HG03095 (cell line): ENCODE results near the gene HIRA.
"Not testable (repeated sequence)": the region's sequence is repeated elsewhere in the genome, so short reads cannot be mapped to it uniquely, and the experiment has no call there.

Experiments
- ATAC-seq: cut with Tn5 transposase; IDR thresholded peaks from one replicate; pipeline ENCODE4 v1.9.1; 2021; ENCODE audit warnings: moderate library complexity; ENCODE audit not compliant: unreplicated experiment

HIRA gene

DNA sequence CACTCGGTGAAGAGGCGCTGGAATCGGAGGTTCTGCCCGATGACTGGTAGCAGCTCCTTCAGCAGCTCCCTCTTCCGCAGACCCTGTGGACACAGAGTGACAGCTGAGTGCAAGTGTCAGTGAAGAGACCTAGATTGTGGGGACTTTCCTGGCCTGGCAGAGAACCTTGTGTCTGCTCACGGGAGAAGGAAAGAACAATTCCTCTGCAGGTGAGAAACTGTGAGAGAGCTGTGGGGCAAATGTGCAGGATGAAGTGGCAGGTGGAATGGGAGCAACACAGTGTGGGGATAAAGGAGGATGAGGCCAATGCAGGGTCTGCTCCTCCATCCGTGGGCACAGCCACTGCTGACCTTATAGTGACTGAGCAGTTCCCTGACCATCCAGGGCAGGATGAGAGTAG, 100.1 kb downstream of the HIRA start:
- ATAC-seq = no peak

DNA sequence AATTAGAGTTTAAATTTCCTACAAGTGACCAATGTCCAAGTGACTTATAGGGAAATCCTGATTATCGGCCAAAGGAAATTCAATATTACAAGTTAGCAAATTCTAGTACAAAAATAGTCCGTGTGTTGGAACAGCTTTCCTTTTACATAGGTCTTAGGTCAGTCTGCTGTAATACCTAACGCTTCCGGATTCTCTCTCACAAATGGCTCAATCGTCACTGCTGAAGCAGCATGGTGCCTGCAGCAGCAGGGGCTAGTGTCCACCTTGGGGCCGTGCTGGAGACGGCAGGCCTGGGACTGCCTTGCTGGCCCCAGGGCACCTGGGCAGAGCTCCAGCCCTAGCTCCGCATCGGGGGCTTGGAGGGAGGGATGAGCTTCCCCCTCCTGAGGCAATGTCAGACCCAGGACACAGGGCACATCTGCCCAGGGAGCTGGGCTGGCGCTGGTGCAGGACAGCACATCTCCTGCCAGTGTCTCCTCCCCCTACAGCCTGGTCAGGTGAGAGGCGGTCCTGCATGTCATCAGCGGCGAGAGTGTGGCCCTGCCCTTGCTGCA, 100.6 kb downstream of the HIRA start:
- no peak for ATAC-seq

- not testable (repeated sequence) for ATAC-seq
Measured at GRCh38 chr22:19330205-19330604, 101.3 kb downstream of the HIRA start.

- ATAC-seq = no peak
Measured at GRCh38 chr22:19329454-19329853, 102.1 kb downstream of the HIRA start.

DNA sequence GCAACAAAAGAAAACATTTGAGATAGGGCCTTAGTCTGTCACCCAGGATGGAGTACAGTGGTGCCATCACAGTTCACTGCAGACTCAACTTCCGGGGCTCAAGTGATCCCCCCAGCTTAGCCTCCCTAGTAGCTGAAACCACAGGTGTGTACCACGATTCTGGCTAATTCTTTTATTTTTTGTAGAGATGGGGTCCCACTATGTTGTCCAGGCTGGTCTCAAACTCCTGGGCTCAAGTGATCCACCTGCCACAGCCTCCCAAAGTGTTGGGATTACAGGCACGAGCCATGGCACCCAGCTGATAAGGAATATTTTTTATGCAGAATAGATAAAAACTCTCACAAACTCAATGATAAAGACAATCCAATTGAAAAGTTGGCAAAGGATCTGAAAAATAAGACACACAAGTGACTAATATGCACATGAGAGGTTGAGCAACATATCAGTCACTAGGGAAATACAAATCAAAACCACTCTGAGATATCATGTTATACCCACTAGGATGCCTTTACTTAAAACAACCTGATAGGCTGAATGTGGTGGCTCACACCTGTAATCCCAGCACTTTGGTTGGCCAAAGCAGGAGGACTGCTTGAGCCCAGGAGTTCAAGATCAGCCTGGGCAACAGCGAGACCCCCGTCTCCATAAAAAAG, 106.1 kb downstream of the HIRA start:
- ATAC-seq = no peak

DNA sequence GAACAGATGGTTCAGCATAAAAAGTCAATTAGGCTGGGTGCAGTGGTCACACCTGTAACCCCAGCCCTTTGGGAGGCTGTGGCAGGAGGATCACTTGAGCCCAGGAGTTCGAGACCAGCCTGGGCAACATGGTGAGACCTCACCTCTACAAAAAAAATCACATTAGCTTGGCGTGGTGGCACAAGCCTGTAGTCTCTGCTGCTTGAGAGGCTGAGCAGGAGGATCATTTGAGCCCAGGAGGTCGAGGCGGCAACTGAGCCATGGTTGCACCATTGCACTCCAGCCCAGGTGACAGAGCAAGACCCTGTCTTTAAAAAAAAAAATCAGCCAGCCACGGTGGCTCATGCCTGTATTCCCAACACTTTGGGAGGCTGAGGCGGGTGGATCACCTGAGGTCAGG, 108.1 kb downstream of the HIRA start:
- not testable (repeated sequence) for ATAC-seq

DNA sequence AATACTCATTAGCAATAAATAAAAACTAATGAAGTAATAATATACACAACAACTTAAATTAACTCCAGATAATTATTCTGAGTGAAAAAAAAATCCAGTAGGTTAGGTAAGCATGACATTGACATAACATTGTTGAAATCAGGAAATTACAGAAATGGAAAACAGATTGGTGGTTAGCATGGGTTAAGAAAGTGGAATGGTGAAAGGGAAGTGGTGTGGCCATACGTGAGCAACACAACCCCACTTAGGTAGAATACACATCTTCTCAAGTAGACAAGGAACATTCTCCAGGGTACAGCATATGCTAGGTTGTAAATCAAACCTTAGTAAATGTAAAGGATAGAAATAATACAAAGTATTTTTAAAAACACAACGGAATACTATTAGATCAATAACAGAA, 109.8 kb downstream of the HIRA start:
- ATAC-seq = no peak

DNA sequence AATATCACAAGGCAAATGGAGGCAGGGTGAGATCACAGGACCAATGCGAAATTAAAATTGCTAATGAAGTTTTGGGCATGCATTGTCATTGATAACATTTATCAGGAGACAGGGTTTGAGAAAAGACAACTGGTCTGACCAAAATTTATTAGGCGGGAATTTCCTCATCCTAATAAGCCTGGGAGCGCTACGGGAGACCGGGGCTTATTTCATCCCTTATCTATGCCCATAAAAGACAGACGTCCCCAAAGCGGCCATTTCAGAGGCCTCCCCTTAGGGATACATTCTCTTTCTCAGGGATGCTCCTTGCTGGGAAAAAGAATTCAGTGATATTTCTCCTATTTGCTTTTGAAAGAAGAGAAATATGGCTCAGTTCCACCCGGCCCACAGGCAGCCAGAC, 111.4 kb downstream of the HIRA start:
- not testable (repeated sequence) for ATAC-seq

DNA sequence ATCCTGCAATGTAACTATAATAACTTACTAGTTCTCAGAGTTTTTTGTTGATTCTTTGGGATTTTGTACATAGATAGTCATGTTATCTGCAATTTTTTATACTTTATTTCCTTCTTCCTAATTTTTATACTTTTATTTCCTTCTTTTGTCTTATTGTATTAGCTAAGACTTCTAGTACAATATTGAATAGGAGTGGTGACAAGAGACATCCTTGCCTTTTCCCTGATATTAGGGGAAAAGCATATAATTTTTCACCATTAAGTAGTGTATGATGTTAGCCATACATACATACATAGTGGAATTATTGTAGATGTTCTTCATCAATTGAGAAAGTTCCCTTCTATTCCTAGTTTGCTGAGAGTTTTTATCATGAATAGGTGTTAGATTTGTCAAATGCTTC, 112.3 kb downstream of the HIRA start:
- ATAC-seq = no peak

- ATAC-seq = no peak
Measured at GRCh38 chr22:19317865-19318264, 113.7 kb downstream of the HIRA start.

DNA sequence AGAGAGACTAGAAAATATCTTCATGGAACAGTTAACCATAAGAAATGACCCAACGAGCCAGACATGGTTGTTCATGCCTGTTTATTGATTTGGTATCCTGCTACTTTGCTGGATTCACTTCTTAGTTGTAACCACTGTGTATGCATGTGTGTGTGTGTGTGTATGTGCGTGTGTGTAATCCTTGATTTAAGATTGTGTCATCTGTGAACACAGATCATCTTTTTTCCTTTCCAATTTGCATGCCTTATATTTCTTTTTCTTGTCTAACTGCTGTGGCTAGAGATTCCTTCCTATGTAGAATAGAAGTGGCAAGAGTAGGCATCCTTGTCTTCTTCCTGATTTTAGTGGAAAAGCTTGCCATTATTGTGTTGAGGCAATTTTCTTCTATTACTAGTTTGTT, 123.7 kb downstream of the HIRA start:
- no peak for ATAC-seq

DNA sequence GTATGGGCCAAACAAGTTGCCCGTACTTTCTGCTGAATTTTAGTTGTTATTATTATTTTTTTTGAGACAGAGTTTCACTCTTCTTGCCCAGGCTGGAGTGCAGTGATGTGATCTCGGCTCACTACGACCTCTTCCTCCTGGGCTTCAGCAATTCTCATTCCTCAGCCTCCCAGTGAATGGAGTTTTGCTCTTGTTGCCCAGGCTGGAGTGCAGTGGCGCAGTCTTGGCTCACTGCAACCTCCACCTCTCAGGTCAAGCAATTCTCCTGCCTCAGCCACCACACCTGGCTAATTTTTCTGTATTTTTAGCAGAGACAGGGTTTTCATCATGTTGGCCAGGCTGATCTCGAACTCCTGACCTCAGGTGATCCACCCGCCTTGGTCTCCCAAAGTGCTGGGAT, 125.0 kb downstream of the HIRA start:
- ATAC-seq = not testable (repeated sequence)

GRCh38 chr22:19304547-19304946, 127.0 kb downstream of the HIRA start:
- no peak for ATAC-seq

GRCh38 chr22:19303785-19304184, 127.7 kb downstream of the HIRA start:
- no peak for ATAC-seq

DNA sequence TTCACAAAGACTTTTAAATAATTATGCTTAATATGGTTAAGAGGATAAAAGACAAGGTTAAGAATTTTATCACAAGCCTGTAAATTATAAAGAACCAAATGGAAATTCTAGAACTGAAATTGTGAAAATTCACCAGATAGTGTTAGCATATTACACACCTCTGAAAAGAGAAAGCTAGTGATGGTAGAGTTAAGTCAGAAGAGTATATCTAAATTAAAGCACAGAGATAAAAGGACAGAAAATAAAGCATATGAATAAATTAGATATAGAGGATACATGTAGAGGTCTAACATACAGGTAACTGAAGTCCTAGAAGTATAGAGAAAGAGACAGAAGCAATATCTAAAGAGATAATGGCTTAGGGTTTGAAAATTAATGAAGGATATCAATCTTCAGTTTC, 135.8 kb downstream of the HIRA start:
- no peak for ATAC-seq

DNA sequence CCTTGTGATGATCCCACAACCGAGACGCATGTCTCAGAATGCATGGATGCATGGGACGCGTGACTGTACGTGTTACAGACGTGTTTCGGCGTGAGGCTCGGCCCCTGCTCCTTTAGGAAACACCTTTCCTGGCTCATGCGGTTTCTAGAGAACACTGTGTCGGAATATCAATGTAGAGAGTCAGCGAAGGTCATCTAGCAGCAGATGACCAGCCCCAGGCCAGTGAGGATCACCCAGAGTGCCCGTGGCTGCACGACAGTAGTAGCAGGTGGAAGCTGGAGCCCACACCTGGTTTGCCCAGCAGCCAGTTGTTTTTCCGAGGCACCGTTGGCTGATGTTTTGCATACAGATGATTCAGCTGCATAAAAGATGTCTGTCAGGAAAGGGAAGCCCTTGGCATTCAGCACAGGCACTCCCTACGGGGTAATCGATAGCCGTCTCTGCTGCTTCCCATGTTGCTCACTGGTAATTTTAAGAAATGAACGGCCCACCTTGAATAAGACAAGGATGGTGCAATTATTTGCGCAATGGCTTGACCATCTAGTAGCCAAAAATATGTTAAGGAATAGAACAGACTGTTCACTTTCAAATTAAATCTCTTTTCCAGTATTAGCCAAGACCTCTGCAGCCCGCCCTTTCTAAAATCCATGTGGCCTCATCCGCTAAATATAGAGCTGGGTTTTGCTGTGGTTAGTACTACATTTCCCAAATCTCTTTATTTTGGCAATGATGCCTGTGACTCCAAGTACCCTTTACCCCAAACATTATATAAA, 138.9 kb downstream of the HIRA start:
- ATAC-seq = no peak

GRCh38 chr22:19291580-19292457, 139.7 kb downstream of the HIRA start, which contains the start of gene CLTCL1:
Gene CLTCL1 (minus strand): TSS chr22:19291719. CDS start chr22:19291641, 78 bp downstream.
- ATAC-seq = no peak

GRCh38 chr22:19291218-19291579, 140.3 kb downstream of the HIRA start:
- no peak for ATAC-seq

GRCh38 chr22:19290400-19291217, 140.9 kb downstream of the HIRA start:
- ATAC-seq = no peak

DNA sequence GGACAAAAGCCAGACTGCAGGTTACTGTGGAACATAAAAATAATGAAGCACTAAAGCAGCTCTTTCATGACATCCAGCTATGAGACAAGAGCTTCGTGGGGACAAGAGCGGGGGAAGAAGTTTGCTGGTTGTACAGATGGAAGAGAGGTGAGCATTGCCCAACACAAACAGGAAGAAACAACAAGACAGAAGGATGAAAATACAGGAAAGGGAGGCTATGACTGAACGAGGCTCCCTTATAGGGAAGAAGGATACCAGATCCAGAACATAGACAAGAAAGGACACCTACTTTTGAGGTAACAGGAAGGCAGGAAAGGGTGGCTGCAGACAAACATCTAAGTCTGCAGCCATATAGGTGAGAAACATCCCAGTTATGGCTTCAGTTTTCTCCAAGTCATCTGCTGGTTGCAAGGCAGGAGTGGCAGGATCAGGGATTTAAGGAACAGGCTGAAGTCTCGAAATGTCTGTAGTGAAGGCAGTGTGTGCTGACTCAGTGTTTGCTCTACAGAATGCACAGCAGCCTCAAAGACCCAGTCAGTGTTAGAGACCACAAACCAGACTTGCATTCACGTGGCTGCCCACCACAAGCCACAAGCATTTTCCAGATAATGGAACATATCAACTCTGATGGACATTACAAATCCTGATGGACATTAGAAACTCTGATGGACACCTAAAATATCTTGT, 141.9 kb downstream of the HIRA start:
- no peak for ATAC-seq
